HG03066 (cell line): ENCODE data around the gene RASGRF1.

Source experiments
- ATAC-seq: cut with Tn5 transposase; IDR thresholded peaks from one replicate; pipeline ENCODE4 v1.9.1; 2021; ENCODE audit warnings: low read depth; ENCODE audit not compliant: unreplicated experiment

RASGRF1 gene

GRCh38 chr15:79067072-79067833, 23.3 kb downstream of the RASGRF1 start:
- ATAC-seq = no peak

DNA sequence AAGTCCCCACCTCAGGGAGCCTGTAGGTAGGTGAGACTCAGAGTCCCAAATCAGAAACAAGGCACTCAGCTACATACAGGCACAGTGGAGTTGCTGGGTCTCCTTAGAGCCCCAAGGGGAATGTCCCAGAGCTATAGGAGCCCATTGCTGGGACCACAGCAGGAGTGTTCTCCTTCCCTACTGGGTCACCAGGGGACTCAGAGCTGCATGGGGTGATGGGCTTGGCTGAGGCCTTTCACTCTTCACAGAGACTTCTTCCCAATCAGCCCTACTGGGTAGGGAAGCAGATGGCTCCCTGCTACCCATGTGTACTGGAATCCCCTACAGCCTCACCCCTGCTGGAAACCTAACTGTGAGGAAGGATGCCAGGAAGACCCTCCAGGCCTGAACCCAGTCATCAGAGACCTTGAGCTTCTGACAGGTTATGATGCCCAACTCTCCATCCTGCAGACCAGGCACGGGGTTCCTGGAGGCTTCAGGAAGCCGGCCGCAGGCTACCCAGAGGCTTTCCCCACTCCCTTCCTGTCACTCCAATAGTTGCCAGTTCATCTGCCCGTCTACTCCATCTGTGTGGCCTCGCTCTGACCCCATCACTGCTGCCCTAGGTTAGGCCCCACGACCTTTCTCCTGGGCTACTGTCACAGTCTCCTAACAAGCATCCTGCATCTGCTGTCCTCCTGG, 24.0 kb downstream of the RASGRF1 start:
- ATAC-seq = no peak

DNA sequence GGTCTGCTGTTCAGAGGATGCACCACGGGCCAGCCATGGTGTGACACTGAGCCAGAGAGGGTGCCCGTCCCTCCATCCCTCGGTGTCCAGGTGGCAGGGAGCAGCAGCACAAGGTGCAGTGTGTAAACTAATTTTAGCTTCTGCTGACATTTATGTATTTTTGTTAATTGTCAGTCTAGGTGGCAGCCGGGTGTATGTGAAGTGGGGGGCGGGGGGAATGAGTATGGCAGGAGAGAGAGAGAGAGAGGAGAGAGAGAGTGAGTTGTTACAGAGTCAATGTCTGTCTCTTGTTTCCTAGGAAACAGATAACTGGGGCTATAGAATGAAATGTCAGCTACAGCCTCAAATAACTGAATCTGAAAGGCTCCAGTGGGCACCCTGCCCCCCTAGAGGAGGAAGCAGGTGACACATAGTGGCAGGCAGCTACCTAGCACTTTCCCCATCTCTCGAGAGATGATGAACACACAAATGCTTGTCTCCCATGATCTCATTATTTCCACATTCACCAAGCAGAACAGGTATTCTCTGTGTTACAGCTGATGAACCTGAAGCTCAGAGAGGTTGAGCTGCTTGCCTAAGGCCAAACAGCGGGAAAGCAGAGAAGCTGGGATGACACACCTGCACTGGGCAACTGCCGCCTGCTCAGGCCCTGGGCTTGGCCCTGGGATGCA, 24.7 kb downstream of the RASGRF1 start:
- ATAC-seq = no peak

DNA sequence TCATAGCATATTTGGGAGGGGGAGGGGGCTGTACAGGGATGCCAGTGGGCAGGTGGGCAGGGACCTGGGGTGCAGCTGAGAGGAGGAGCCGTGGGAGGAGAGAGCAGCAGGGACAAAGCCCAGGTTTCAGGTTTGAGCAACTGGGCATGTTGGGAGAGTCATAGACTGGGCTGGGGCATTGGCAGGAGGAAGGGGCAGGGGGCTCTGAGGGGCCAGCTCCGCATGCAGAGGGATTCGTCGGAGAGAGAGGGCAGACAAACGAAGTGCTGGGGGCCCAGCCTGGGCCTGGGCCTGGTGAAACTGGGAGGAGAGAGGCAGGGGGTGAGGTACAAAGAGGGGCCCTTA, 25.2 kb downstream of the RASGRF1 start:
- no peak for ATAC-seq

GRCh38 chr15:79064496-79064895, 26.1 kb downstream of the RASGRF1 start:
- ATAC-seq = no peak

DNA sequence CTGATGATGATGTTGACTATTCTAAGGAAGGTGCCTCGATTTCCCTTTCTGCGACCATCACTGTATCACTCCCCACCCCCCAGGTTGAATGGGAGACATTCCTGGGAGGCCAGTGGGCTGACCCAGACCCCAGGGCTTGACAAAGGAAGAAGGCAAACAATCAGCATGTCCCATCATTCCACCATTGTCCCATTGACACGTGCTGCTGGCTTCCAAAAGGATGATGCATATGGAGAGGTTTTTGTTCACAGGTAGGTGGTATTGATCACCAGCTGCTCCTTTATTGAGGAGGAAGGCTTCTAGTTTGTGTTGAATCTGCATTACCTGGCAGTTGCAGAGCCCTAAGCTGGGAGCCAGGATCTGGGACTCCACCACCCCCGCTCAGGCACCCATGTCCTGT, 30.4 kb downstream of the RASGRF1 start:
- ATAC-seq = no peak

GRCh38 chr15:79059081-79059572, 31.5 kb downstream of the RASGRF1 start:
- no peak for ATAC-seq

GRCh38 chr15:79058260-79058850, 32.2 kb downstream of the RASGRF1 start:
- no peak for ATAC-seq

DNA sequence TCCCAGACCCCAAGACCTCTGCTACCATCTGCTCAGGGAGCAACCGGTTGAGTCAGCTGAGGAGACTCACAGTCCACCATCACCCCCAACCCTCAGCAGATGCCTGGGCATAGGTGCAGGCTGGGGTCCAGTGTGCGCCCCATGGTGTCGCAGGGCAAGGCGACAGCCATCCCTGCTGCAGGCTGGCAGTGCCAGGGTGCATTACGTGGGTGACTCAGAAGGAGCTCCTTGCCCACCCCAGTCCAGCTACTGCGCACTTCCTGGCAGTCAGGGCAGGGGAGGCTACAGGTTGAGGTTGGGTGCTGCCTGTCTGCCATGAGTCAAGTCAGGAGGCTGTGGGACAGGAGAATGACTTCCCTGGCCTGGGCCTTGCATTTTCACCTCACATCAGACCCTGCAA, 33.5 kb downstream of the RASGRF1 start:
- ATAC-seq = no peak

GRCh38 chr15:79054350-79054749, 36.2 kb downstream of the RASGRF1 start:
- no peak for ATAC-seq

DNA sequence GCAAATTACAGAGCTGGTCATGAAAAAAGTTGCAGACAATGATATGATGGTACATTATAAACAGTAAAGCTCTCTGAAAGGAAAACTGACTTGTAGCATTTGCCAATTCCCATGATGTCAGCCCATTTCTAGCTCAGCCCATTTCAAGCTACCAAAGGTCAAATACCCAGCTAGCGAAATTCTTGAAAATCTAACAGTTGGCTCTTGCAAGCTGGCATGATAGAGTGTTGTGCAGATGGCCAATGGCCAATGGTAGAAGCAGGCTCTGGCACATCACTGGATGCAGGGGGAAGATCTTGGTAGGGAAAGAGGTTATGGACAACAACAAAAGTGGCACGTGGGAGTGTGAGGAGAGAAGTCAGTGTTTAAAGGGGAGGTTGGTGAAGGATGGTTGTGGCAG, 36.7 kb downstream of the RASGRF1 start:
- no peak for ATAC-seq

- ATAC-seq = no peak
These were observed 38.4 kb downstream of the RASGRF1 start for GRCh38 chr15:79051941-79052731.

DNA sequence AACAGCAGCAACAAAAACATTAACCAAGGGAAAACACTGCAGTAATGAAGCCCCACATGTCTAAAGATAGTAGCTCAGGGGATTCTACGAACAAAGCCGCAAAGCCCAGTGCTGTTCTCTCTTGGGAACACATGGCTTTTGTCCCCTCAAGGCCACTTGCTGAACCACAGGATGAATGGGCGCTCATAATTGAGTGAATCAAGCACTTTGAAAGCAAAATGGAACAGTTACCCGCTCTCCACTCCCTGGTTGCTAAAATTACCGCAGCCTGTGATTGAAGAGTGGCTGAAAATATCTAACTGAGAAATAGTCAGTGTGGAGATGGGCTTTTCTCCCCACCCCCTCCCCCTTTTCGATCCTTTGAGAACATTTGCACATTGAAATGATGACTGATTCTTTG, 39.6 kb downstream of the RASGRF1 start:
- no peak for ATAC-seq

DNA sequence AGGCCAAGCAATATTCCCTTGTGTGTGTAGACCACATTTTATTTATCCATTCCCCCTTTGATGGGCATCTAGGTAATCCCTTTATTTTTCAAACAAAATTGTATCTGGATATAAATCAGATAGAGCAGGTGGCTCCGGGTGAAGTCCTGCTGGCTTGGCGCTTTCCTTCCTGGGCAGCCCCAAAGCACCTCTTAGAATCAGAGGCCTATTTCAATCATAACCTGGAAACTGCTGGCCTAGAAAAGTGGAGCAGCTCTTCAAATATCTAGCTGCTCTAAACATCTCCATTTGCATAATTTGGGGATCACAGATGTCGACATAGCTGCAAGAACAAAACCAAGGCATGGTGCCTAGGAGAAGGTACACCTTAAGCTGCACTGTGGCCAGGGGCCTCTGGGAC, 40.2 kb downstream of the RASGRF1 start:
- no peak for ATAC-seq

- ATAC-seq = no peak
These were observed 41.2 kb downstream of the RASGRF1 start for GRCh38 chr15:79049416-79049815.

- ATAC-seq = no peak
These were observed 42.7 kb downstream of the RASGRF1 start for GRCh38 chr15:79047676-79048439.

- no peak for ATAC-seq
These were observed 43.7 kb downstream of the RASGRF1 start for GRCh38 chr15:79046691-79047404.

DNA sequence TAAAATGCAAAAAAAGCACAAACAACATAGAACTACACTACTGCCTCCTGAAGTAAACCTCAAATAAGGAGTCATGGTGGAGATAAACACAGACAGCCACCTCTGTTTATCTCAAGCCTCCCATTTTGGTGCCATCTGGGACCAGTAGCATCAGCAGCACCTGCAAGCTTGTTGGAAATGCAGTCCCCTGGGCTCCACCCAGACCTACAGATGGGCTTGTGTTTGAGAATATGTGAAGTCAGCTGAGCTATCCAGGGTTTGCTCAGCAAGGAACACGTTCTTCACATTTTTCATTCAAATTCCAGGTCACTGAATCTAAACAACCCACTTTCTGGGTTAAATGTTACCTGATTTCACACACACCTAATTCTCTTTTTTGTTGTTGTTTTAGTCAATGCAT, 45.5 kb downstream of the RASGRF1 start:
- no peak for ATAC-seq
